CD4-positive, alpha-beta T cell treated with Interleukin-15 for 4 hours (primary cell): ENCODE measurements around the gene KLHL22.
"Not testable (repeated sequence)": the region's sequence is repeated elsewhere in the genome, so short reads cannot be mapped to it uniquely, and the experiment has no call there.

ENCODE experiments used
- DNase-seq: peaks from one replicate; pipeline ENCODE4 v3.0.0-alpha.2; 2020; ENCODE audit warnings: low spot score

Gene KLHL22

DNA sequence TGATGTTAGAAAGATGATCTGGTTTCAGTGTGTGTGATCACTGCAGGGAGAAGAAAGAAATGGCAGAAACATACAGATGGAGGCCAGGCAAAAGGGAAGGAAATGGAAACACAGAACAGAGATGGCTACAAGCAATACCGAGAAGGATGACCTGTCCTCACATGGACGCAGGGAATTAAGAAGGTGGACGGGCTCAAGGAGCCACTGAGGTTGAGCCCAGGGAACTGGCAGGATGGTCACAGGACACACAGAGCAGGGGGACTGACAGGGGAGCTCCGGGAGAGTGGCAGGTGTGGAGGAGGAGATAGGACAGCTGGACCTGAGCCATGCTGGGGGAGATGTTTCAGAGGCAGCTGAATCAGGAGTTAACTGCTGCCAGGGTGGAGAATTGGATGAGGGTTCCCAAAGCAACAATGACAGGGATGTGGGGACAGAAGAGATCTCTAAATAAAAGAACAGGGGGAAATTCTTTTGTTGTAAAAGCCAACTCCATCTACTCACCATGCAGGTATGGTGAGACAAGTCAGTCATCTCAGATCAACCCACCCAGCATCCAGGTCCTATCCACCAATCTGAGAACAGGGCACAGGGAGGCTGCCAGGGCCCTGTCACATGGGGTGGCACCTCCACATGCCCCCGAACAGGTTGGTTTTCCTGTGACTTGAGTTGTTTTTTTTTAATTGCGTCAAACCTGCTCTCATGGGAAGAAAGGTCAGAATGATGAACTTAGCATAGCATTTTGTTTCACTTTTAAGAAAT, 26.3 kb downstream of the KLHL22 start:
- no peak for DNase-seq

DNA sequence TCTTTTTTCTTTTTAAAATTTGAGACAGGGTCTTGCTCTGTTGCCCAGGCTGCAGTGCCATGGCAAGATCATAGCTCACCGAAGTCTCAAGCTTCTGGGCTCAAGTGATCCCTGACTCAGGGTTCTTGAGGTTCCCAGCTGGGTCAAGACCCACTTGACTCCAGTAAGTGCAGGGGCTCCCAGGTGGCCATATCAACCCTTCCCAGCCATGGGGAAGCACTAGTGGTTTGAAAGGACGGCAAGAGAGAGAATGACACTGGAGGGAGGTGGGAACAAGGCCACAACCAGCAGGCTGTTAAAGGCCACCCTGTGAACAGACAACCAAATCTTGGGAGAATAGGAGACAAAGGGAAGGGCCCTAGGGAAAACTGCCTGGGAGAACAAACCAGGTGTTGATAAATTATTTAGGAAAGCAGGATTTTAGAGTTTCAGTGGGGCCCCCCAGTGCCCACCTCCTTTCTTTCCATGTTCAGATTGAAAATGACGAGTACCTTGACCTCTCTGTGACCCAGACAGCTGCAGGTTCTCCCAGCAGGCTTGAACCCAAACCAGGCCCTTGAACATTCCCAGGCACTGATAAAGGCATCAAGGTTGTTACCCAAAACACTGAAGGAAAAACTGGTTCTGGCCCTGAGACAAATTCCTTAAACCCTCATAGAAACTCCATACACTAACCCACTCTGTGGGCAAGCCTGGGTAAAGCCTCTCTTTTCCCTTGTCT, 28.8 kb downstream of the KLHL22 start:
- no peak for DNase-seq

DNA sequence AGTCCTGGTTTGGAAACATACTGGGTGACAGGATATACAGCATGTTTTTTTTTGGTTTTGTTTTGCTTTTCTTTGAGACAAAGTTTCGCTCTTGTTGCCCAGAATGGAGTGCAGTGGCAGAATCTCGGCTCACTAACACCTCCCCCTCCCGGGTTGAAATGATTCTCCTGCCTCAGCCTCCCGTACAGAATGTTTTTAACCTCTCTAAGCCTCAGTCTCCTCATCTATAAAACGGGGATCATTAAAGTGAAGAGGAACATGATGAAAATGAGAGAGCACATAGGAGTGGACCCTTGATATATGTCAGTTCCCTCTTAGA, 29.9 kb downstream of the KLHL22 start:
- no peak for DNase-seq

DNA sequence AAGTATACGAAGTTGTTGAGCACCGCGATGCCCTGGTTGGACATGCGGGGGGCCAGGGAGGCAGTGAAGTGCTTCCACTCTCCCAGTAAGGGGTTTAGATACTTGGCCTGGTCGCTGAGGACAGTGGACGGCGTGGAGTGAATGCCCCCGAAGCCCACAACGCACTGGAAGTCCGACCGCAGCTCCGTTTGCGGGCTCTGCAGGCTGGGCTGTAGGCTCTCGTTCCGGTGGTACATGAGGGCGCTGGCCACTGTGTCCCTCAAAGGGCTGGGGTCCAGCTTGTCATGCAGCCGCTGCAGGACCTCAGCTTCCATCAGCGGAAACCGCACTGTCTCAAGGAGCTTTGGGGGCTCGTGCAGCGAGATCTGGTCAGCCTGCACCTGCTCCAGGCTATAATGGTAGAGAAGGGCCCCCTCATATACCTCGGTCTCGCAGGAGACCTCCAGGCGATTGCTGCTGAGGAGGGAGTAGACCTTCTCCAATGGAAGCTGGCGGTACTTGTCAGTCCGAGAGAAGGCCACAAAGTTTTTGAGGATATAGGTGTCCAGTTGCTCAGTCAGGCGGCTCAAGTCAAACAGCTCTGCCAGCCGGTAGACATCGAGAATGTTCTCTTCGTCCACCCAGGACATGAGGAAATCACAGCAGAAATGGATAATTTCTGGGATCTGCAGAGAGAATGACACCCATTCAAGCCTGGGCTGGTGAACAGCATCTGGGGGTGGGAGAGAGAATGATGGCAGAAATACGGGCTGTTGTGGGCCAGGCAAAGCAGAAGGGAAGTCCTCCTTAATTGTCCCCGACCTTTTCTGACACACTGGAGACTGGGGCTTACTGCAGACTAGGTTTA, 30.5 kb downstream of the KLHL22 start:
- DNase-seq, result no peak

DNA sequence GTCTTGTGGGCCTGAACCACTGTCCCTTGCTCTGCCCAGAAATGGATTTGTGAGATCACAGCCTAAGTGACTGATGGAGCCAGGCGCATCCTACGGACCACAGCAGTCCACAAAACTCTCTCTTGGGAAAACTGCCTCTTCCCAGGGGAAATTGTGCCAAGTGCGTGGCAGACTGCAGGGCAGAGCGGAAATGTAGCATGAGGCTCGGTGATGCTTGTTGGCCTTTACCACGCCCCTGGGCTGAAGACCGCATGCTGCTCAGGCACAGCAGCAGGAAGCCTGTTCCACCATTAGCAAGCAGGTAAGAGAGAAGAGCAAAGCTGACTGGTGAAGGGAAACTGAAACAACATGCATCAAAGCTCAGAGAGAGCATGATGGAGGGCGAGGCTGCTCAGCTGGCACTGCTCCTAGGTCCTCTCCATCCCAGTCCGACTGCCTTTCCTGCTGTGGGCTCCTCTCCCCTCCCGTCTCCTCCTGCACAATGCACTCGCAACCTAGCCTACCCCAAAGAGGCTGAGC, 31.4 kb downstream of the KLHL22 start:
- peak; percentile 72 for DNase-seq

DNA sequence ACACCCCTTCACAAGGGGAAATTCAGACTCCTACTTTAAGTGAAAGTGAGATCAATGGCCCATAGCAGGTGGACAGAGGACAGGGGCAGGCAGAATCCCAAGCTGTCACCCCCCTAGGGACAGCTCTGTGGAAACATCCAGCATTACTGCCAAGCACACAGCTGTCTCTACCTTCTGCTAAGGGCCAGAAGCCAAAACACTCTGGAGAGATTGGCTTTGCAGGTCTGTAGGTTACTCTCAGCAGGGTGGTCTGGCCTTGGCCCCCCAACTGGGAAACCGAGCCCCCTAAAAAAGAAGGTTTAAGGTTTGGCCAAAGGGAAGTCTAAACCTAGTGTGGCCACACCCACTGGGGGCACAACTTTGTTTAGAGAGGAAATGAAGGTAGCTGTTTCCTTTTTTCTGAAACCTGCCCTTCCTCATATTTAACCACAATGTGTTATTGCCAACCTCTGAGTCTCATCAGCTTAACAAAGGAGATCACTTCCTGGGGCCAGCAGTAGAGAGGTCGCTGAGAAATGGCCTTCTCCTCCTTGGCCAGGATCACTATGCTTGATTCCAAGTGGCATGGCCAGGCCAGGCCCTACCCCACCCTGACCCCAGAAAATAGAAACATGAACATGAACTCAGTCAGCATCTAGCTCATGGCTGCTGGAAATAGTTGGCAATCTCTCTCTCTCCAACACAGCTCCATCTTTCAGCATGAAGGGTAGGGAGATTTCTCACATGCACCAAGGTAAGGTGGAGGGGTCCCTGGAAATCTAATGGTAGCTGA, 32.1 kb downstream of the KLHL22 start:
- DNase-seq, result peak; percentile 61

DNA sequence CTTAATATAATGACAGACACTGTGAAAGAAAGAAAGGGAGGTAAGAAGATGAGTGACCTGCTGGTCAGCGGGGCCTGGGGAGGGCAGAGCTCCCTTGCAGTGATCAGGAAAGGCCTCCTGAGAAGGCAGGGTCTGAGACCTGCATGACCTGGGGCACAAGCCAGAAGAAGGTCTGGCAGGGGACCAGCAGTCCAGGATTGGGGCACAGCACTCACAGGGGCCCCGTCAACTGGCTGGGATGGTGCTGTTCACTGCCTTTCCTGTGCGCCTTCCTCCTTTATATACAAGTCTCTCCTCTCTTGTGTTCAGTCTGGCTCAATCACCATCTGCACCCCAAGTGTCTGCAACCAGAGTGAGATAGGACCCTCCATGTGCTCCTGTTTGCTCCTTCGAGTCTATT, 35.7 kb downstream of the KLHL22 start:
- no peak for DNase-seq

DNA sequence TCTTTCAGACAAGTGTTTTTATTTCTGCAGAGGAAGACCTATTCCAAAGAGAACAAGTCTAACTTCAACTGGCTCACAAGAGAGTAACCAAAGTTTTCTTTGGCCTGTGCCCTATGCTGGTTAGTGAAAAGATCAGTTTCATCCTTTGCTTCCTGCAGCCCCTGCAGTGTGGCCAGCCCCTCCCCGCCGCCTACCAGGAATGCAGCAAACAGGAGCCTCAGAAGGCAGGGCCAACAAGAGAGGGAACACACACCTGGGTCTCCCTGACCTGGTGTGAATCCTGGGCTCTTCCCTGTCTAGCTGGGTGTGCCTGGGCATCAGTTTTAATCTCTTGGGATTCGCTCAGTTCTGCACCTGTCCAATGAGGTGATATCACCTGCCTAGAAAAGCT, 36.4 kb downstream of the KLHL22 start:
- no peak for DNase-seq

DNA sequence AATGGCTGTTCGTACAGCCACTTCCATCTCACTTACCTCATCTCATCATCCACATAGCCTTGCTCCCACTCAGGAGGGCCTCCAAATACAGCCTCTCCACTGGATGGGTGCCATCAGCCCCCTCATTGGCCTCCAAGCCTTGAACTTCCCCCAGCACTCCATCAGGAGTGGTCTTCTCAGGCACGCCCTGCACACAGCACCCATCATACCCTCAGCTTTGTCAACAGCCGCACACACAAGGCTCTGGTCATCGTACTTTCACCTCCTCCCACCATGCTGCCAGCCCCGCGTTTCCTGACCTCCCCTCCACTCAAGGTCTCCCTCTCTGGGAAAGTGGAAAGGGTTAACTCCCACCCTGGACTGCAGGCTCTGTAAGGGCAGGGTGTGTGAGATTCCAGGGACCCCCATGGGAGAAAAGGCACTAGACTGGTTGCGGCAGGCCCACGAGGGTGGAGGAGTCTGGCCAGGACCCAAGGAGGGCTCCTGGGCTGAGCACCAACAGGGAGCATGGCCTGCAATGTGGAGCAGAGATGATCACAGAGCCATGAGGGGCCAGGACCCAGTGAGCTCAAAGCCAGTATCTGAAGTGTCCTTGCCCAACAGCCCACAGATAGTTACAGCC, 37.0 kb downstream of the KLHL22 start:
- DNase-seq, result no peak

DNA sequence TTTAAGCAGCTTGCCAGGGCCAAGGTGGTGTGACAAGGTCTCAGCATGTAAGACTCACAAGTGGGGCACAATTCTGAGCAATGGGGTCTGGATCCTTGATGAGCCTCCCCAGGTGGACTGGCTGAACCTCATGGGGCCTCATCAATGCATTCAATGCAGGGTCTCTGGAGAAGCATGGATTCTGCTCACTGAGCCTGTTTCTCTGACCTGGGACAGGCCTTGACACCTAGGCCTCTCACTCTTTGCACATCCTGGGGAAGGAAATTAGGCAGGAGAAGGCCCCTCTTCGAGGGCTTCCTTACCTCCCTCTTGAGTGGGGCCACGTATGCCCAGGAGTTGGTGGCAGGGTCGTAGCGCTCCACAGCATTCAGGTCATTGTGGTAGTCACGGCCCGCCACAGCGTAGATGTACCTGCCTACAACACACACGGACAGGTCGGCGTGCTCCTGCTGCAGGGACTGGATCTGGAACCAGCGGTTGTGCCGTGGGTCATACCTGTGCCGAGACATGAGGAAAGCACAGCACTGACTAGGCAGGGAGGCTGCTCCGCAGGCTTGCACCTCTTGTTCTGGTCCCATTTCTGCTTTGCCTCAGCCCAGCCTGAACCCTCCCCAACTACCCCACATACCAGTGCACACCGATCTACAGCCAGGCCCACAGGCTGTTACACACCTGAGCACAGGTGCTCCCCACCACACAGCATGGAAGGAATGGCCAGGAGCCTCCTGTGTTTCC, 37.9 kb downstream of the KLHL22 start:
- no peak for DNase-seq

DNA sequence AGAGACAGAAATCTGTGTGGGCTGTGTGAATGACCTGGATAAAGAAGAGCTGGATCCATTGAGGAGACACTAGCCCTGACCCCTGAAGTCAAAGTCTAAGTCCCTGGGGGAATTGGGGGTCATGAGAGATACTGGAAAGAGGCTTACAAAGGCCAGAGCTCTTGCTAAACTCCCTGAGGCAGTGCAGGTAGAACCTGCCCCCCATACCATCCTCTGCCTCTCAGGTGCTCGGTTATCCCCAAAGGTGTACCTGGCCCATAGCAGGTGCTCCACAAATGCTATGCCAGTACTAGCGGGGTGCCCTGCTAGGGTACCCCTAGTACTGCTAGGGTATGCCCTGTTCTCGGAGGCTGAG, 38.9 kb downstream of the KLHL22 start:
- DNase-seq, result no peak

DNA sequence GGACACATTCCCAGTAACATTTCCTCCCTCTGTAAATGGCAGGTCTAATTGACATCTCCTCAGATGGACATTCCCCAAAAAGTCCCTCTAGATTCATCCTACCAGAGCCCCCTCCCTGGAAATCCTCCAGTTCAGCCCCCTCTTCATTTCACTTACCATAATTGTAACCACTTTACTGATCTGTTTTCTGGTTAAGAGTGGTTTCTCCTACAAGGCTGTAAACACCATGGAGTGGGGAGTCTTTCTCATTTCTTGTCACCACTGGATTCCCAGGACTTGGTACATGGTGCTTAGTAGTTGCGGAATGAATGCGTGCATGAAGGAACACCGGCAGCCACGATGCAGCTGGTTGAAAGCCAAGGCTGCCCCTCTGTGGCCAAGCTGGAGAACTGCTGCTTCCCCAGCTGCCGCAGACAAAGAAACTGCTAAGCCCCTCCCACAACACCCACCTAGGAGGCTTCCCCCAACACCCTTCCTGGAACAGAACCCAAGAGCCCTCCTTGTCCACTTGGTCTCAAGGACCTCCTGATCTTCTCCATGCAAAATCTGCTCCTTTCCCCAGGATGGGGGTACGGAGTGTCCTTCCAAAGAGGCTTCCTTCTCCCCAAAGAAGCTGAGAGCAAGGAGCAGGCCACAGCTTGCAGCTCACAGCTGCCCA, 39.4 kb downstream of the KLHL22 start:
- peak; percentile 77 for DNase-seq

DNA sequence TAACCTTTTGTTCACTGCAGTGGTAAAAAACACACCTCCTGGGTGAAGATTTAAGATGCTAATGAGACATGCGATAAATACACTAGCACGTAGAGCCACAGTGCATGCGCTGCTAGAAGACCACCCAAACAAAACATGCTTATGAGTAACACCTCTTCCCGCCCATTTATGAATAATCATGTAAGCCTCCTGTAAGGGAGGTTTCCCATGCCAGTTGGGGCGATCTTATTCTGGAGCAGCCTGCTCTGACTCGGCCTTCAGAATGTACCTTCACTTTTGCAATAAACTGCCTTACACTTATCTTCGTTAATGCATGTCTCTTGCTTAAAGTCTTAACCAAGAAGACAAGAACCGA, 39.9 kb downstream of the KLHL22 start:
- DNase-seq, result no peak

DNA sequence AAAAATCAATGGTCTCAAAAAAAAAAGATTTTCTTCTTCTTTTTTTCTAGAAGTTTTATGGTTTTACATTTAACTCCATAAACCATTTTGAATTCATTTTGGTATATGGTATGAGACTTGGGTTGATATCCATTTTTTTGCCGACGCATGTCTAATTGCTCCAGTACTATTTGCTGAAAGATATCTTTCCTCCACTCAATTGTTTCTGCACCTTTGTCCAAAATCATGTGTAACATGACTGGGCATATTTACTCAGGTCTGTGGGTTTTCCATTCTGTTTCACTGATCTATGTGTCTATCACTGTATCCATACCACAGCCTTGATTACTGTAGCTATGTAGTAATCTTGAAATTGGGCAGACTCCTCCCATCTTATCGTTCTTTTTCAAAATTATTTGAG, 42.4 kb downstream of the KLHL22 start:
- DNase-seq, result no peak

DNA sequence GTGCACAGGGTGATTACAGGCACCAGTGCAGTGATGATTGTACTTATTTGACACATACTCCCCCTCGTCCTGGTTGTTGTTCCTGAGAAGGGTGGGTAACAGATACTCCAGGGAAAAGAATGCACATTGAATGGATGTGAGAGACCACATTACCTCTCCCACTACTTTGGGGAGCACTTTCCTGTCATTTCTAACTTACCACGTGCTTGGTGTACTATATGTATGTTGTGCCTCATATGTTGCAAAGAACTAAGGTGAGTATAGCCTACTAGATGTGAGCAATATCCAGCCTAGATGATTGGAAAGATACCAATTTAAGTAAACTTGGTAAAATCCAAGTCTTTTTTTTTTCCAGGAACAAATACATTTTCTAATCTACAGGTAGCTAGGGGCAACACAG, 43.7 kb downstream of the KLHL22 start:
- DNase-seq, result no peak

DNA sequence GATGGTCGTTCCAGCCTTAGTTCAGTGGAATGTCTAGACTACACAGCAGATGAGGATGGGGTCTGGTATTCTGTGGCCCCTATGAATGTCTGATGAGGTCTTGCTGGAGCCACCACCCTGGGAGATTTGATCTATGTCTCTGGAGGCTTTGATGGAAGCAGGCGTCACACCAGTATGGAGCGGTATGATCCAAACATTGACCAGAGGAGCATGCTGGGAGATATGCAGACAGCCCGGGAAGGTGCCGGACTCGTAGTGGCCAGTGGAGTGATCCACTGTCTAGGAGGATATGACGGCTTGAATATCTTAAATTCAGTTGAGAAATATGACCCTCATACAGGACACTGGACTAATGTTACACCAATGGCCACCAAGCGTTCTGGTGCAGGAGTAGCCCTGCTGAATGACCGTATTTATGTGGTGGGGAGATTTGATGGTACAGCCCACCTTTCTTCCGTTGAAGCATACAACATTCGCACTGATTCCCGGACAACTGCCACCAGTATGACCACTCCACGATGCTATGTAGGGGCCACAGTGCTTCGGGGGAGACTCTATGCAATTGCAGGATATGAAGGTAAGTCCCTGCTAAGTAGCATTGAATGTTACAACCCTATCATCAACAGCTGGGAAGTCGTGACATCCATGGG, 44.3 kb downstream of the KLHL22 start:
- not testable (repeated sequence) for DNase-seq

DNA sequence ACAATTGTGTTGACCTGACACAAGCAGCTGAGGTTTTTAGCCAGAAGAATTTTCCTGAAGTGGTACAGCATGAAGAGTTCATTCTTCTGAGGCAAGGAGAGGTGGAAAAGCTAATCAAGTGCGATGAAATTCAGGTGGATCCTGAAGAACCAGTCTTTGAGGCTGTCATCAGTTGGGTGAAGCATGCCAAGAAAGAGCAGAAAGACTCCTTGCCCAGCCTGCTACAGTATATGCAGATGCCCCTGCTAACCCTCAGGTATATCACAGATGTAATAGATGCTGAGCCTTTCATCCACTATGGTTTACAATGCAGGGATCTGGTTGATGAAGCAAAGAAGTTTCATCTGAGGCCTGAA, 45.1 kb downstream of the KLHL22 start:
- no peak for DNase-seq

DNA sequence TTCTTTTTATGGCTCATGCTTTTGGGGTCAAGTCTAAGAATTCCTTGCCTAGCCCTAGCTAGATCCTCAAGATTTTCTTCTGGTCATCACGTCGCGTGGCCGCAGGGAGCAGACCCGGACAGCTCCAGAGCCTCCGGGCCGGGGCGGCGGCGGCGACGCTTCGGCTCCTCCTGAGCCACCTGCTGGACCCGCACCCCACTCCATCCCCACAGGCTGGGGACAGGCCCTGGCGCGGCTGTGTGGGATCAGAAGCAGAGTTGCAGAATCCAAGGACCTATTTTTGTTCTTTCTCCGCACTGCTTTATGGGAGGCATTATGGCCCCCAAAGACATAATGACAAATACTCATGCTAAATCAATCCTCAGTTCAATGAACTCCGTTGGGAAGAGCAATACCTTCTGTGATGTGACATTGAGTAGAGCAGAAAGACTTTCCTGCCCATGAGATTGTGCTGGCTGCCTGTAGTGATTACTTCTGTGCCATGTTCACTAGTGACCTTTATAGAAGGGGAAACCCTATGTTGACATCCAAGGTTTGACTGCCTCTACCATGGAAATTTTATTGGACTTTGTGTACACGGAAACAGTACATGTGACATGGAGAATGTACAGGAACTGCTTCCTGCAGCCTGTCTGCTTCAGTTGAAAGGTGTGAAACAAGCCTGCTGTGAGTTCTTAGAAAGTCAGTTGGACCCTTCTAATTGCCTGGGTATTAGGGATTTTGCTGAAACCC, 45.6 kb downstream of the KLHL22 start:
- no peak for DNase-seq

DNA sequence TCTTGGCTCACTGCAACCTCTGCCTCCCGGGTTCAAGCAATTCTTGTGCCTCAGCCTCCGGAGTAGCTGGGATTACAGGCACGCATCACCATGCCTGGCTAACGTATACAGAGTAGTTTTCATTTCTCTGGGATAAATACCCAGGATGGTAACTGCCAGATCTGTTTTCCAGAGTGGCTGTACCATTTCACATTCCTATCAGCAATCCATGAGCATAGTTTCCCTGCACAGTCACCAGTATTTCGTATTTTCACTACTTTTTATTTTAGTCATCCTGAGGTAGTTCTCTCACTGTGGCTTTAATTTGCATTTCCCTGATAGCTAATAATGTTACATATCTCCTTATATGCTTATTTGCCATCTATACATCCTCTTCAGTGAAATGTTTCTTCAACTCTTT, 47.0 kb downstream of the KLHL22 start:
- no peak for DNase-seq
